ENCODE results near the gene OBSCN.

- no peak for TF ChIP-seq CTCF (IDR thresholded peaks at IDR 0.05)
- no peak for TF ChIP-seq ZFX (IDR thresholded peaks at IDR 0.05; ENCODE audit: borderline replicate concordance)
Observed at GRCh38 chr1:228359613-228360532, 152.0 kb downstream of the OBSCN start.

Measured in 22Rv1 (cell line).